Right hindlimb (tissue), 1 donor: ENCODE measurements around the gene UCK1.
A peak's percentile ranks its signal among the peaks of the same experiment; 100 is the strongest.
"Not testable (repeated sequence)": the region's sequence is repeated elsewhere in the genome, so short reads cannot be mapped to it uniquely, and the experiment has no call there.

Experiments used
- DNase-seq: peaks from one replicate; pipeline ENCODE4 v3.0.0-alpha.2; 2018

The UCK1 gene

GRCh38 chr9:131523451-131524435 lies 7.3 kb downstream of the UCK1 start:
- no peak for DNase-seq

DNA sequence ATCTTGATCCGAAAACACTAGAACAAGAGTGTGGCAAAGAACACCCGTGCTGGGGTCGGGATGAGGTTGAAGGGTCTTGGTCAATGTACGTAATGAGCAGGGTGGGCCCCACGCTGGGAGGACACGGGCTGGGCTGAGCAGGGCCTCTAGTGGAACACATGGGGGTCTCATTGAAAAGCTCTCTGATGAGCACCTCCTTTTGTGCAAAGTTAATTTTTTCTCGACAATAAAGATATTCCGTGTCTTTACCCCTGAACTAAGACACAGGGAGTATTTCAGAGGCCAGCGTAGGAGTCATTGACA lies 8.0 kb downstream of the UCK1 start:
- no peak for DNase-seq

GRCh38 chr9:131522257-131523085 lies 8.6 kb downstream of the UCK1 start:
- DNase-seq: no peak

GRCh38 chr9:131521822-131522221 lies 9.2 kb downstream of the UCK1 start:
- no peak for DNase-seq

- DNase-seq: no peak
These were observed 9.9 kb downstream of the UCK1 start for GRCh38 chr9:131521203-131521602.

- DNase-seq: no peak
These were observed 10.6 kb downstream of the UCK1 start for GRCh38 chr9:131520503-131520902.

GRCh38 chr9:131518553-131518952 lies 12.5 kb downstream of the UCK1 start:
- DNase-seq: no peak

GRCh38 chr9:131517761-131518190 lies 13.3 kb downstream of the UCK1 start:
- no peak for DNase-seq

DNA sequence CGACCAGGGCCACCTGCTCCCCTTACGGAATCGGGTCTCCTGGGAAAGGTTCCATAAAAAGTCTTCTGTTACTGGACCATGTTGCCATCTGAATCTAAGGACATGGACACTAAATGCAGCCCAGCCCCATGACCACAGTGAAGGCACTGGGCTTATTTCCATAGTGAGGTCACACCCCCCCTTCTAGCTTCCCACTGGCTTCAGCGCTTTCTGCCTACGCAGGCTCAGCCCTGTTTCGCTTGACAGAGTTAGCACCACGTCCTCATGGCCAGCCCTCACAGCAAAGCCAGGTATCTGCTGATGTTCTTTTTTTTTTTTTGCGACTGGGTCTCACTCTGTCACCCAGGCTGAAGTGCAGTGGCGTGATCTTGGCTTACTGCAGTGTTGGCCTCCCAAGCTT lies 14.1 kb downstream of the UCK1 start:
- DNase-seq: no peak

- DNase-seq: no peak
These were observed 15.0 kb downstream of the UCK1 start for GRCh38 chr9:131516100-131516499.

- DNase-seq: not testable (repeated sequence)
These were observed 15.5 kb downstream of the UCK1 start for GRCh38 chr9:131515559-131516031.

- DNase-seq: no peak
These were observed 17.9 kb downstream of the UCK1 start for GRCh38 chr9:131513177-131513576.

GRCh38 chr9:131511880-131512279 lies 19.2 kb downstream of the UCK1 start:
- no peak for DNase-seq

DNA sequence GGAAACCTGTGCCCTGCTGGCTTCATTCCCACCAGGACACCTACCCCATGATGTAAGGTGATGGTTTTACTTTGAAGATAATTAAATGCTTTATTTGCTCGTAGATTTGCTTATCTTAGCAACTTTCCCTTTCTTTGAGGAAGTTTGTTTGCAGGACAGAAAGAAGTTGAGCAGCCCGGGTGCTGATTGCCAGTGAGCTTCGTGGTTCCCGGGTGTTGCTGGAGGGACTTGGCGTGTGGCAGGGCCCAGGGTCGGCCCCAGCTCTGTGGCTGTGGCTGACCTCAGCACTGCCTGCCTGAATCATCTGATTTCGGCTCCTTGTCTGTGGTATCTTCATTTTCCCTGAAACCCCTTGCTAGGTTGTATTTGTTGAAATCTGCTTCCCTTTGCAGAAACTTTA lies 19.6 kb downstream of the UCK1 start:
- no peak for DNase-seq

GRCh38 chr9:131505012-131505411 lies 26.1 kb downstream of the UCK1 start:
- DNase-seq: no peak

DNA sequence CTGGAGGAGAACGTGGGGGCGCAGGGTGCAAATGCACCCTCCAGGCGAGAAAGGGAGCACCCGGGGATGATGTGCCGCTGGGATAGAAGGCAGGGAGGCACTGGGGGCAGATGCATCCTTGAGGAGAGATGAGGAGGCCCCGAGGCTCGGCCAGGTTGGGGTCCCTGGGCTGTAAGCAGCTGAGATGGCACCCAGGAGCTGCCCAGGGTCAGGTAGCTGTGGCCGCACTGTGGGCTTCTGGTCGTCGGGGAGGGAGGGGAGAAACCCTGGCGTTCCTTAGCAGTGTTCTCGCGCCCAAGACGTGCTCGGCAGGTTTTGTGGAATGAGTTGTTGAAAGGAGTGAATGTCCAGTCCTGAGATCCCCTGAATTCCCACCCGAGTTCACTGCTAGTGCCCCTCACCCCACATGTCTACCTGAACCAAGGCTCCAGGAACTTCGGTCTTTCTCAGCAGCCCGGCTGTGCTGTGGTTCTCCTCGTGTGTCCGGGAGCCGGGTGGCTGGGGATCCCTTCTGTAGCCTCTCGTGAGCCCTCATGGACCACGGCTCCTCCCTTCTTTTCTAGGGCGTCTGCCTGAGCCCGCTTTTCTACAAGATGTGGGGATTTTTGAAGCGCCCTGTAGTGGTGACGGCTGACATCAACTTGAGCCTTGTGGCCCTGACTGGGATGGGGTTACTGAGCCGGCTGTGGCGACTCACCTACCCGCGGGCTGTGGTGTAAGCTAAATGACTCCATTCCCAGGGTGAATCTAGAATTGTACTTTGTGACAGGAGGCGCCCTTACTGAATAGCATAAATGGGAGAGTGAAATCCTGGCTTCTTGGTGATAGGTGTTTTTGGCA lies 27.2 kb downstream of the UCK1 start:
- DNase-seq: no peak

GRCh38 chr9:131502781-131503625 lies 28.1 kb downstream of the UCK1 start, which contains the start of gene POMT1:
TSS of gene POMT1 (plus strand) at chr9:131502918. CDS start at chr9:131504219, 1,301 bp downstream.
- peak; percentile 91 for DNase-seq

DNA sequence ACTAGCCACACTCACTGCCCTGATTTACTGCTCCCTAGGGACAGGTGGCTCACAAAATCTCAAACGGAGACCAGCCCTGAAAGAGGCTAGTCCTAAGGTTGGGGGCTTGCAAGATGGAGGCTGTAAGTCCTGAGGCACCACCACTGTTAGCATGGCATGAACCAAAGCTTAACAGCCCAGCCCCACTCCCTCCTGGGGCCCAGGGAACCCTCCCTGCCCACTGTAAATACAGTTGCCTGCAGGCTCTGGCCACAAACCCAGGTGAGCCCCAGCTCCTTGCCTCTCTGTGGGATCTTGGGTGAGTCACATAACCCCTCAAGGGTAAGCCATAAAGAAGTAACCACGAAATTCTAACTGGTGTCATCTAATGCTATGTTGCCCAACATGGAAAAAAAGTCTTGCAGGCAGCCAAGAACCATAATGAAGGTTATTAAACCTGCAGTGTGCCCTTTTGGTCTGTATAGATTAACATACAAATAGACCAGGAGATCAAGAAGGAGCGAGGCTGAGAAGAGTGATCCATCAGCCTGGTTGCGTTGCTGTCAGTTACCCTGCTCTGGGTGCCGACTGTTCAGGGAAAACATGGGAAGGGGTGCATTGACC lies 30.0 kb downstream of the UCK1 start:
- DNase-seq: no peak

- no peak for DNase-seq
These were observed 30.7 kb downstream of the UCK1 start for GRCh38 chr9:131500377-131500776.

DNA sequence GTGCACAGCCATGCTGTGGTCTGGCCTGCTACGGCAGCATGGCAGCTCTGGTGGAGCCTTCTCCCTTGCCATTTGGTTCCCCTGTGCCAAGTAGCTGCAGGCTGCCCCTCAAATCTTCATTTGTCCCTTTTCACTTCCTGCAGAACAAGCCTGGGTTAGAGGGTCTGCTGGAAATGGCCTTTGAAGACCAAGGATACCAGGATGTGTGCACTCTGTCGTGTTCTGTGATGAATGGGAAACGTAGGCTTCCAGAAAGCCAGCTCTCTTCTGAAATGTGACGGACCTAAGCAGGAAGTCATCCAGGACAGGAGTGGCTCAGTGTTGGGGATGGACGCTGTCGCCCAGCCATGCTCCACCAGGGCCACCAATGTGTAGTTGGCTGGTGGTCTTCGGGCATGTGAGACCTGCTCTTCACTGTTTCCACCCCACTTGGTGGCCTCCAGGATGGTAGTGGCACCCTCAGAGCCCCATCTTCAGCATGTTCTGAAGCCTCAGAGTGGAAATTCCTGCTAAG lies 31.8 kb downstream of the UCK1 start:
- DNase-seq: no peak

DNA sequence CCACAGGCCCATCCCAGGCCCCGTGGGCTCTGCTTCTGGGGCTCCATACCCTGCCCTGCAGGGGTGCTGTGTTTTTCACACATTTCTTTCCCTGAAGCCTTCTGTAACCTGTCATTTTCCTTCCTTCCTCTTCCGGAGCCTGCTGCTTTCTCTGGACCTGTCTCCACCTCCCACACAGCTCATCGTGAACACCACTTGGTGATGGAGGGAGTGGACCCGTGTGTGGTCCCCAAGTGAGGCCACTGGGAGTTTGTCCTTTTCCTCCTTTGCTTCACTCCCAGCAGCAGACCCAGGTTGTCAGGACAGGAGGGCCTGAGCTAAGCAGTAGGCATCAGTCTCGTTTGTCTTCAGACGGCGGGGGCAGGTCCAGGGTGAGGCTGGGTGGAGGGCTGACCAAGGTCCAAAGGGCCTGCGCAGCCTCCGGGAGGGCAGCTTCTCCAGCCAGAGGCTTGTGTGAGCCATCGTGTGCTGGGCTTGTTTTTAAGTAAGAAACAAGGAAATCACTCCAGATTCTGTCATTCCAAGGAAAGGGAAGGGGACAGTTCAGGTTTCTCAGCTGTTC lies 34.1 kb downstream of the UCK1 start:
- no peak for DNase-seq
